HG03460 (cell line): ENCODE results near the gene DEGS2.

Source experiments
- ATAC-seq: cut with Tn5 transposase; IDR thresholded peaks from one replicate; pipeline ENCODE4 v1.9.1; 2021; ENCODE audit not compliant: unreplicated experiment

Gene DEGS2

DNA sequence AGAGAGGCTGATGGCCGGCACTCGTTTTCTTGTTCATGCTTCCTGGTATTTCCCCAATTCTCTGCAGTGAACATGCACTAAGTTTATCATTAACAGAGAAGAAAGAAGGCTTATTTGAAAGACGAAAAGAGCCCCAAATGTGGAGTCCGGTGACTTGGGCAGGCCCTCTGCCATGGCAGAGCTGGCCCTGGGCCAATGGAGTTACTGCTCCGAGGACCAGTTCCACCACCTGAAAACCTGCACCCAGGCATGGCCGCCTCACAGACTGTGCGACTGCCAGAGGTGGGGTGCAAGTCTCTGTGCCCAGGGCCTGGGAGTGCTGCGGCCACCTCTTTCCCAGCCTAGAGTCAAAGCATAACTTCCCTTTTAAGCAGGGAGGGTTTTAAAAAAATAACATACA is 24.9 kb downstream of the DEGS2 start:
- ATAC-seq = no peak

GRCh38 chr14:100132903-100133510 is 26.4 kb downstream of the DEGS2 start:
- no peak for ATAC-seq

GRCh38 chr14:100132161-100132902 is 27.1 kb downstream of the DEGS2 start:
- no peak for ATAC-seq

DNA sequence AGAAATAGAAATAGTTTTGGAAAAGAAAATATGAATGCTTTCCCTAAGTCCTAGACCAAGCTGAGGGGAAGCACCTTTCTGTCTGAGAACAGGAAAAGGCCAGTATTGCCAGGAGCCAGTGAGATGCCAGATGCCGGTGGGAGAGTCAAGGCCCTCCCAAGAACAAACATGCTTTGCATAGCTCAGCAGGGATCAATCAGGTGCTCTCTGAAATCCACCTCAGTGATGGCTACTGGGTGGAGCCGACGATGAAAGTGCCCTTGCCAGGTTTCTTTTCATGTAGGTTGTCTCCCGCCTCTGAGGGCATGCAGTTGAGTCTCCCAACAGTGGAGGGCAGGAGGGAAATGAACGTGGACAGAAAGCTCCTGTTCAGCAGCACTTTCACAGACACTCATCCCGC is 28.3 kb downstream of the DEGS2 start:
- ATAC-seq = no peak

- no peak for ATAC-seq
Observed at GRCh38 chr14:100130521-100130920, 28.9 kb downstream of the DEGS2 start.

DNA sequence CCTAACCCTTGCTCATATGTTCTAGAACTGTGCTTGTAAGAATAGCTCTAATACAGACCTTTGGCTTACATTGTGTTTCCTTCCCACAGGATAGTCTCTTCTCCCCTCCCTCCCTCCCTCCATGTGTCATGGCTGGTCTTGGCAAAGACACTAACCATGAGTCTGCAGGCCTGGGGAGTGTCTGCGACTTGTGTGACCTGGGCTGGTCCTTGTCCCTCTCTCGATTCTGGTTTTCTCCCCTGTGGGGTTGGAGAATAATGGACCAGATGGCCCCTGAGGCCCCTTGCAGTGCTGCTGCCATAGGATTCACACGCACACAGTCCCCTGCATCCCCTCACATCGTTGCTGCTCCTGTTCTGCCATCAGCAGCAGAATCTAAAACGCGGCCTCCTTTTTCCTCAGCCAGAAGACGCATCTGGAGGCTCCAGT is 30.3 kb downstream of the DEGS2 start:
- no peak for ATAC-seq

- no peak for ATAC-seq
Observed at GRCh38 chr14:100128688-100129087, 30.8 kb downstream of the DEGS2 start.

GRCh38 chr14:100127853-100128455 is 31.5 kb downstream of the DEGS2 start:
- ATAC-seq = no peak

- no peak for ATAC-seq
Observed at GRCh38 chr14:100126401-100126800, 33.0 kb downstream of the DEGS2 start.

DNA sequence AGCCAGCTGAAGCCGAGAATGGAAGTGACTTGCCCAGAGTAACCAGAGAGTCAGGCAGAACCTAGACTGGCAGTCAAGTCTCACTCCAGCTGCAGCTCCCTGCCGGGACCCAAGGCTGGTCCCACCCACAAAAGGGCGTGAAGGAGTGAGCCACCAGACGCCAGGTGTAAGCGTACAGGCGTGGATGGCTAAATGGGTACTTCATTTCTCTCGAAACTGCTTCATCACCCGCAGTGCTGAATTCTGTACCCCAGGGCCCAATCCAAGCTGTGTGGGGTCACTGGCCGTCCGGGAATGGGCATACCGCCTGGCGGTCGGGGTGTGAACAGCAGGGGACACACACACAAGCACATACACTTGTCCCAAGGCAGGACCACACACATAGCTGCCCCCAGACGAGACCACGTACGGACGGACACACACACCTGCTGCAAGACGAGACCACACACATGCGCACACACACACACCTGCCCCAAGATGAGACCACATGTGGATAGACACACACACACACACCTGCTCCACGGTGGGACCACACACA is 34.8 kb downstream of the DEGS2 start:
- ATAC-seq = no peak

GRCh38 chr14:100123618-100124017 is 35.8 kb downstream of the DEGS2 start:
- ATAC-seq = no peak

DNA sequence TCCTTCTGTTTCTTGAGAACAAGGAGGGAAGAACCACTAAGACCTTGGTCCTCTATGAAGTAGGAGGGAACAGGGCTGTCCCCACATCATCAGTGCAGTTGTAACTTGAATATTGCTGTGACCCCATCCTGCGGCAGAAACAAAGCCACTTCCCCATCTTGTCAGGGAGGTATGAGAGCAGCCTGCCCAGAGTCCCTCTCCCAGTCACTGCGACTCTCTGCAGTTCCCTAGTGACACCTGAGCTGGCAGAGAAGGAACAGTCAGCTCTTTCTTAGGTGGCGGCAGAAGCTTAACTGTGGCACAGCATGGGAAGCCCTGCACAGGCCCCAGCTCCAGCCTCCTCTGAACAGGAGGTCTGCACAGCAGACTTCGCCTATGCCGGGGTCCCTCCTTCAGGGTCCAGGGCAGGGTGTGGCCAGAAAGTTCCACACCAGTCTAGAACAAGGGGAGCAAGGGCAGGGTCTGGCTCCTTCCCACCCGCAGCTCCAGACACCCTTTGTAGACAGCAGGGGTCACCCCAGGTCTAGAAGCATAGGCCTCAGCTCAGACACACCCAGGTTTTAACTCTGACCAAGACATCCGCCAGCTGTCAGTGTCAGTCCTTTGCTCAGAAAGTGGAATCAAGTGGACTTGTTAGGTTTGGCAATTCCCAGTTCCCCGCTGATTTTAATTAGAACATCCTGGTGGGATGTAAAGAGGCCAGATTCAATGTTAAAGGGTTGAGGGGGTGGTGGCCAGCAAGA is 36.8 kb downstream of the DEGS2 start:
- no peak for ATAC-seq

DNA sequence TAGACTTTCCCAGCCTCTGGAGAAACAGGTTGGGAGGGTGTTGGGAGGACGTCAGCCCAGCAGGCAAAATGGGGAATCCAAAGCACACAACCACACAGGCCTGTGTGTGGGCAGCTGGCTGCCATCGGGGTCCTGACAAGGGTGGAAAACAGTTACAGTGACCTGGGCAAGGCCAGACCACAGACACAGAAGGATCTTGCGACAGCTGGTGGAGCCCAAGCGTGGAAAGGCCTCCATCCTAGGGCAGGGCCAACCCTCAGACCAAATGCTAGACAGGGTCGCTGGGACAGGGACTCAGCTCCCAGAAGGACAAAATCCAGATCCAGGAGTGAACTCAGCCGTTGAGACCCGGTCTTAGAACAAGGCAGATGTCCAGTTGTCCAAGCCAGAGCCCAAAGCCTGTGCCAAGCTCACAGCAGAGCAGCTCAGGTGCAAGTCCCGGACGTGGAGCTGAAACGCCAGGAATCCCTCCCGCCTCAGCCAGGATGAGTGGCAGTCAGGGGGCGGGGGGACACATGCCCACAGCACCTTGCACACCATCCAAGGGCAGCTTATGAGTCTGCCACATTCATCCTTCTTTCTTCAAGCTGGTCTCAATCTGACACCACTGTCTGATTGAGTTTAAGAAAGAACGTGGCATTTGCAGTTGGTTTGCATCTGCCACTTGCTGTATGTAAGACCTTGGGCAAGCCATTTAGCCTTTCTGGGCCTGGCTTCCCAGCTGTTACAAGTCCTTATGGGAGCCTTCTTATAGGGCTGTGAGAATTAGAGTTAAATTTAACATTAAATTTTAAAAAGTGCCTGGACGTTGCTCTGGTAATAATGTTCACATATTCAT is 37.6 kb downstream of the DEGS2 start:
- no peak for ATAC-seq

GRCh38 chr14:100120522-100121269 is 38.7 kb downstream of the DEGS2 start:
- no peak for ATAC-seq

DNA sequence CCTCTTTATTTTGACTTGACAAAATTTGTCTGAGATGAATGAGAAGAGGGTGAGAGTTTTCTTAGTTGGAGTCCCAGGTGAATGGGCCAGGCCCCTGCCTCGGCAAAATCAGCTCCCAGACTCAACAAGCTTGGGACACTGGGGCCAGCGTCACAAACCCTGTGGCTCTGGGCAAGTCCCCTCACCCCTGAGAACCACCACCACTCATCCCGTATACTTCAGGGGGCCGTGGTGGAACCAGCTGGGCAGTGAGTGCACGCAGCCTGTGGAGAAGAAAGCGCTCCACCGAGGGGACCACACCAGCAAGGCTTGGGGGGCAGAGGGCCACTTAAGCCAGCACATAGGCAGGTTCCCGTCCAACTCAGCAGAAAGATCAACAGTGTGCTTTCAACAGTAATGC is 40.2 kb downstream of the DEGS2 start:
- no peak for ATAC-seq

- no peak for ATAC-seq
Observed at GRCh38 chr14:100118396-100119011, 40.9 kb downstream of the DEGS2 start.

DNA sequence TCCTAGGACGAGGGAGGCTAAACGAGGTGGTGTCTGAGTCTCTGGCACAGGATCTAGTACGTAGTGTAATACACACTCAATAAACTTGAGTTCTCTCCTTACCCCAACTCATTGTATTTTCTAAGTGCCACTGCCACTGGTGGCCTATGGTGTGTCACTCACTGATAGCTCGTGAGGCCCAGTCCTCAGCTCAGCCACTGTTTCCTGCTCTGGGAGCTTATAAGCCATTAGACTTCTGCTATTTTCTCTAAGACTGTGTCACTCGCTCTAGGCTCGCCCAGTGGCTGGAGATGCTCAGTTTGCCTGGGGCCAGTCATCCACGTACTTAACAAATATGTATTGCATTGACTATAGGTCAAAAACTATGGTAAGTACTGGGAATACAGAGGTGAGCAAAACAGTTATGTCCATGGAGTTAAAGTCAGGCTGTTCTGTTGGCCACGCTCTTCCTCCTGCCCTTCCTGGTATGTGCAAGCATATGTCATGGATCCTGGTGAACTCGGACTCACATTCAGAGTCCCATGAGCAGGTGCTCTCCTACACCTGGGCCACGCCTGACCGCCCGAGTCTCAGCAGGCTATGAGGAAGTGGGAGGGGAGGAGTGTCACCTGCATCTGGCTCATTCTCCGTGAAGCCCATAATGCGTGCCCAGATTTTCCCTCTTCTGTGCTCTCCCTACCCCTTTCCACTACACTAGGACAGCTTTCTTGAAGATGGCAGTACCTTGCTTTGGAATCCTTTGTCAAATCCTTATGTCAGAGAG is 41.6 kb downstream of the DEGS2 start:
- no peak for ATAC-seq

DNA sequence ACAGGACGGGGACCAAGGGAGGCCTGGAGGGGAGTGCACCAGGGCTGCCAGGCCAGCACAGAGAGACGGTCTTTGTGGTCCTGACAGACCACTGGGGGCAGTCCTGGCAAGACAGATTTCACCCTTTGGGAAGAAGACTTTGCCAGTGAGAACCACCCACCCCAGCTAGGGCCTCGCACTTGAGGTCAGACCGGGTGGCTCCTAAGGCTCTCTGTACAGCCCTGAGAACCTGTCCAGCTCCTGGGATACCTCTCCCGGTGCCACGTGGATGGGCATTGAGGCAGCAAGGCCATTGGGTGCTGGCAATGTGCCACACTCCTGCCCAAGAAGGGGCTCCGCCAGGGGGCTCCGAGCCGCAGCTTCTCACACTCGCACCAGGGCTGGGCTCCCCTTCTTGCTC is 42.4 kb downstream of the DEGS2 start:
- no peak for ATAC-seq

DNA sequence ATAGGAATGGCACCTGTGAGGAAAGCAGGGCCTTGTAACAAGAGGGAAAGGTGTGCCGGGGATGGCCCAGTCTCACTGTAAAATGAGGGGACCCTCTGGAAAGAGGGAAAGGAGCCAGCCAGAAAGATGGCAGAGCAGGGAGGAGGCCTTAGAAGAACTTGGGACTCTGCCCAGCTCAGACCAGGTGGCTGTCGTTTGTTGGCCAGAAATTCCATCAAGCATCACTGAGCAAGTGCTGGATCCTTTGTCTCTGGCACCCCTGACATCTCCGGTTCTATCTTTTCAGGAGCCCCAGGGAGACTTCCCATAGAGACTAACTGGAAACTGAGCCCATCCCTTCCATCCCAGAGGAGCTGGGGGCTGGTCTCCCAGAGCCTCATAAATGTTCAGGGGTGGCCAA is 43.3 kb downstream of the DEGS2 start:
- ATAC-seq = no peak
